ENCODE data around the gene TMBIM6.

Gene TMBIM6

DNA sequence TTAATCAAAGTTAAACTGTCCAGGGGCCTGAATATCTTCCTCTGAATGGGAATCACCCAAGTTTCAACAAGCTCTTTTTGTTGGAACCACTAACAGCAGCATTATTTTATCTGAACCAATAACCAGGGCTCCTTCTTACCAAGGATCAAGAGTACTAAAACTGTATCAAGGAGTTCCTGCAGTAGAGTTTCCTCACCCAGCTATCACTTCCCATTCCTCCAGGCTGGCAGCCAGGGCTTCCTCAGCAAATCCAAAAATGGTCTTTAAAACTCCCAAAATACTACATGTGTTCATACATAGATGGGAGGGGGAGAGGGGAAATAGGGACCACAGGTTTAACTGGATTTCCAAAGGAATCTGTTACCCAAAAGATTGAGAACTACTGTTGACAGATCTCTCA lies 44.6 kb upstream of the TMBIM6 start:
- no peak for DNase-seq
- Histone ChIP-seq H3K9me2 (replicated peaks; ENCODE audit: insufficient read depth, low read length) (no peaks in the 10 kb centered on the region), H3K79me2 (ENCODE audit: low read length) (no peaks in the 10 kb centered on the region), H3F3A (ENCODE audit: insufficient read depth, low read length) (peaks cover 16% of the 10 kb centered on the region), H3K4me2 (ENCODE audit: low read depth, low read length) (no peak overlapping the region), H3K9me3 (replicated peaks; ENCODE audit: insufficient read depth, low read length) (no peaks in the 10 kb centered on the region), H3K9ac (ENCODE audit: low read length) (no peak overlapping the region), H4K20me1 (ENCODE audit: insufficient read depth, low read length) (no peaks in the 10 kb centered on the region), H3K27me3 (replicated peaks; ENCODE audit: insufficient read depth, low read length) (no peaks in the 10 kb centered on the region), H3K4me1 (ENCODE audit: low read length) (peaks cover 20% of the 10 kb centered on the region), H3K36me3 (replicated peaks; ENCODE audit: insufficient read depth, low read length) (no peaks in the 10 kb centered on the region), H3K4me3 (ENCODE audit: low read length) (no peak overlapping the region), H3K27ac (ENCODE audit: low read length) (no peak overlapping the region), H2AFZ (ENCODE audit: low read length) (no peak overlapping the region)
- TF ChIP-seq EZH2 (optimal IDR thresholded peaks at IDR 0.05; ENCODE audit: low read depth, low read length) (no peak), EZH2phosphoT487 (IDR thresholded peaks at IDR 0.05; ENCODE audit: low read length) (no peak)

DNA sequence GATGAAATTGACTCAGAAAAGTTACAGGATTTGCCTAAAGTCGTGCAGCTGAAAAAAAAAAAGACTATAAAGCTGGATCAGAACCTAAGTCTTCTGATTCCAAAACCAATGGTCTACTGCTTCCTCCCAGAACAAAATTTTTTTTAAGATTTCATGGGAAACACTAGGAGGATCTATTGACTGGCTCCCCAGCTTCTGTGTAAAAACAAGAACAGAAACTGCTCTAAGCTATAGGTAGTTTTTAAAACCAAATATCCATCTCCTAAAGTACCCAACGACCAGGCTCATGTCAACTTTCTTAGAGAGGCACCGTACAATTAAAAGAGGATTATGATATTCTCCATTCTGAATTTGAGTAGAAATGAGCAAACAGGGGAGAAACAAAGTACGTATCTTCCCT lies 43.5 kb upstream of the TMBIM6 start:
- Histone ChIP-seq H3K79me2 (ENCODE audit: low read length) (0 out of 2 replicates have a peak, but pooled peaks cover under 1% of the 10 kb centered on the region), H3K4me2 (ENCODE audit: low read depth, low read length) (no peak overlapping the region), H3K9ac (ENCODE audit: low read length) (no peak overlapping the region), H3F3A (ENCODE audit: insufficient read depth, low read length) (peaks cover 21% of the 10 kb centered on the region), H3K9me3 (replicated peaks; ENCODE audit: insufficient read depth, low read length) (no peaks in the 10 kb centered on the region), H3K36me3 (replicated peaks; ENCODE audit: insufficient read depth, low read length) (no peaks in the 10 kb centered on the region), H3K4me3 (ENCODE audit: low read length) (no peak overlapping the region), H4K20me1 (ENCODE audit: insufficient read depth, low read length) (no peaks in the 10 kb centered on the region), H3K27me3 (replicated peaks; ENCODE audit: insufficient read depth, low read length) (no peaks in the 10 kb centered on the region), H3K4me1 (ENCODE audit: low read length) (peaks cover 20% of the 10 kb centered on the region), H3K27ac (ENCODE audit: low read length) (no peak overlapping the region), H2AFZ (ENCODE audit: low read length) (no peak overlapping the region), H3K9me2 (replicated peaks; ENCODE audit: insufficient read depth, low read length) (no peaks in the 10 kb centered on the region)
- TF ChIP-seq, protein P1, sequence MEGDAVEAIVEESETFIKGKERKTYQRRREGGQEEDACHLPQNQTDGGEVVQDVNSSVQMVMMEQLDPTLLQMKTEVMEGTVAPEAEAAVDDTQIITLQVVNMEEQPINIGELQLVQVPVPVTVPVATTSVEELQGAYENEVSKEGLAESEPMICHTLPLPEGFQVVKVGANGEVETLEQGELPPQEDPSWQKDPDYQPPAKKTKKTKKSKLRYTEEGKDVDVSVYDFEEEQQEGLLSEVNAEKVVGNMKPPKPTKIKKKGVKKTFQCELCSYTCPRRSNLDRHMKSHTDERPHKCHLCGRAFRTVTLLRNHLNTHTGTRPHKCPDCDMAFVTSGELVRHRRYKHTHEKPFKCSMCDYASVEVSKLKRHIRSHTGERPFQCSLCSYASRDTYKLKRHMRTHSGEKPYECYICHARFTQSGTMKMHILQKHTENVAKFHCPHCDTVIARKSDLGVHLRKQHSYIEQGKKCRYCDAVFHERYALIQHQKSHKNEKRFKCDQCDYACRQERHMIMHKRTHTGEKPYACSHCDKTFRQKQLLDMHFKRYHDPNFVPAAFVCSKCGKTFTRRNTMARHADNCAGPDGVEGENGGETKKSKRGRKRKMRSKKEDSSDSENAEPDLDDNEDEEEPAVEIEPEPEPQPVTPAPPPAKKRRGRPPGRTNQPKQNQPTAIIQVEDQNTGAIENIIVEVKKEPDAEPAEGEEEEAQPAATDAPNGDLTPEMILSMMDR (IDR thresholded peaks at IDR 0.05; ENCODE audit: low read length) = no peak
- TF ChIP-seq EZH2 (optimal IDR thresholded peaks at IDR 0.05; ENCODE audit: low read depth, low read length) = no peak
- no peak for DNase-seq

- Histone ChIP-seq H3K79me2 (ENCODE audit: low read length) (peaks cover 10% of the 10 kb centered on the region; the same call in 1 of the 2 replicates), H3K9ac (ENCODE audit: low read length) (peak overlapping the region; percentile 43)
These were observed 42.5 kb upstream of the TMBIM6 start for GRCh38 chr12:49698619-49699545.

More at GRCh38 chr12:49698619-49699545, 42.5 kb upstream of the TMBIM6 start:
- DNase-seq = peak; percentile 61
- H3K4me1 ChIP-seq (ENCODE audit: low read length) = peaks cover 27% of the 10 kb centered on the region
- H3K27me3 ChIP-seq (replicated peaks; ENCODE audit: insufficient read depth, low read length) = no peaks in the 10 kb centered on the region
- H3K27ac ChIP-seq (ENCODE audit: low read length) = peak overlapping the region; percentile 68
- H3K4me3 ChIP-seq (ENCODE audit: low read length) = peak overlapping the region; percentile 51
- TF ChIP-seq EZH2phosphoT487 (IDR thresholded peaks at IDR 0.05; ENCODE audit: low read length) = no peak
- TF ChIP-seq, protein P1 (IDR thresholded peaks at IDR 0.05; ENCODE audit: low read length) = no peak
- TF ChIP-seq EZH2 (optimal IDR thresholded peaks at IDR 0.05; ENCODE audit: low read depth, low read length) = no peak
- peaks cover 21% of the 10 kb centered on the region for H3F3A ChIP-seq (ENCODE audit: insufficient read depth, low read length)
- H3K9me2 ChIP-seq (replicated peaks; ENCODE audit: insufficient read depth, low read length) = no peaks in the 10 kb centered on the region
- no peaks in the 10 kb centered on the region for H3K36me3 ChIP-seq (replicated peaks; ENCODE audit: insufficient read depth, low read length)
- H3K4me2 ChIP-seq (ENCODE audit: low read depth, low read length) = peak overlapping the region; percentile 81
- no peaks in the 10 kb centered on the region for H3K9me3 ChIP-seq (replicated peaks; ENCODE audit: insufficient read depth, low read length)
- no peaks in the 10 kb centered on the region for H4K20me1 ChIP-seq (ENCODE audit: insufficient read depth, low read length)
- peak overlapping the region; percentile 58 for H2AFZ ChIP-seq (ENCODE audit: low read length)
